B cell (primary cell): ENCODE data around the gene AKAP11.

ENCODE experiments used
- EZH2 ChIP-seq: IDR thresholded peaks from 2 replicates; pipeline ENCODE4 v1.6.1; 2012; ENCODE audit warnings: borderline replicate concordance, low read depth, mild to moderate bottlenecking, moderate library complexity, low read length; ENCODE audit not compliant: insufficient read depth, poor library complexity, severe bottlenecking
- TF ChIP-seq, protein P1 (sequence below): fragments of 200-600 bp; IDR thresholded peaks from one replicate; pipeline ENCODE4 v1.8.0; 2022; ENCODE audit warnings: antibody characterized with exemption, mild to moderate bottlenecking

DNA sequence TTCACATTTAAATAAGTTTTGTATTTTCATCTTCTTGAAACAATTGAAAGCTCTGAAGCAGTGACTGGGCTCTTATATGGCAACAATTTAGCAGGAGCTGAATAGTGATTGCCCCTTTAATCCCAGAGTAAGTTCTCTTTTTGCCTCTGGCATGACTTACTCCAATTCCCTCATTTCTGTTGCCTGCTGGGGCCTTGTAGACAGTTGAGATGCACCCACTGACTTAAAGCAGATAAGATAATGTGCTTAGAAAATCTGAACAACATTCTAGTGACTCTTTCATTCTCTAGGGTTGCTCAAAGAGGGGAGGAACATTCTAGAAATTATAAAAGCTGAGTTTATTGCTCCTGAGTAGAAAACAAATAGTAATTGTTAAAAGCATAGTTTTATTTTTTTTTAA, 52.8 kb downstream of the AKAP11 start:
- TF ChIP-seq, protein P1, sequence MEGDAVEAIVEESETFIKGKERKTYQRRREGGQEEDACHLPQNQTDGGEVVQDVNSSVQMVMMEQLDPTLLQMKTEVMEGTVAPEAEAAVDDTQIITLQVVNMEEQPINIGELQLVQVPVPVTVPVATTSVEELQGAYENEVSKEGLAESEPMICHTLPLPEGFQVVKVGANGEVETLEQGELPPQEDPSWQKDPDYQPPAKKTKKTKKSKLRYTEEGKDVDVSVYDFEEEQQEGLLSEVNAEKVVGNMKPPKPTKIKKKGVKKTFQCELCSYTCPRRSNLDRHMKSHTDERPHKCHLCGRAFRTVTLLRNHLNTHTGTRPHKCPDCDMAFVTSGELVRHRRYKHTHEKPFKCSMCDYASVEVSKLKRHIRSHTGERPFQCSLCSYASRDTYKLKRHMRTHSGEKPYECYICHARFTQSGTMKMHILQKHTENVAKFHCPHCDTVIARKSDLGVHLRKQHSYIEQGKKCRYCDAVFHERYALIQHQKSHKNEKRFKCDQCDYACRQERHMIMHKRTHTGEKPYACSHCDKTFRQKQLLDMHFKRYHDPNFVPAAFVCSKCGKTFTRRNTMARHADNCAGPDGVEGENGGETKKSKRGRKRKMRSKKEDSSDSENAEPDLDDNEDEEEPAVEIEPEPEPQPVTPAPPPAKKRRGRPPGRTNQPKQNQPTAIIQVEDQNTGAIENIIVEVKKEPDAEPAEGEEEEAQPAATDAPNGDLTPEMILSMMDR: no peak
- TF ChIP-seq EZH2: no peak
